H1 (cell line): ENCODE results near the gene CYBRD1. TPM values are rescaled to one million over a fixed set of nuclear protein-coding genes. Genes with fewer than 3 reads are reported as not detected.

Experiments
- BACH1 ChIP-seq: IDR thresholded peaks from 2 replicates; pipeline ENCODE4 v1.6.1; 2012; ENCODE audit warnings: low read length, improper control_type of control experiment
- EGR1 ChIP-seq: IDR thresholded peaks from 2 replicates; pipeline ENCODE4 v1.6.1; 2011; ENCODE audit warnings: low read depth, low read length, borderline replicate concordance
- SP4 ChIP-seq: IDR thresholded peaks from 2 replicates; pipeline ENCODE4 v1.6.1; 2012; ENCODE audit warnings: low read length, inconsistent platforms
- SRF ChIP-seq: IDR thresholded peaks from 2 replicates; pipeline ENCODE4 v1.6.1; 2011; ENCODE audit warnings: mild to moderate bottlenecking, low read depth, low read length, moderate library complexity
- TAF1 ChIP-seq: IDR thresholded peaks from 2 replicates; pipeline ENCODE4 v1.6.1; 2011; ENCODE audit warnings: mild to moderate bottlenecking, low read depth, low read length
- polyA plus RNA-seq, 7 experiments: library from polyadenylated mRNA; depleted of rRNA in 3 of 7; stranded (reverse) in 5 of 7; unstranded in 2 of 7; fragments of >200 nt in 5 of 7; fragments of 200-250 nt in 2 of 7; gene quantifications; 1 replicate in 5 of 7; 2 replicates in 1 of 7; 4 replicates in 1 of 7; pipeline versions ENCODE4 v1.2.1 to v1.2.3, GENCODE V29; 2011 to 2013; ENCODE audit warnings: missing spikeins in 2 of 7, mixed read lengths in 2 of 7
- total RNA-seq: library from RNA; stranded (reverse); fragmentation: NEBNext Ultra II Directional; extraction: Animal tissue kit (Norgen Biotek cat#: 25700); gene quantifications from 2 replicates; pipeline ENCODE4 v1.2.1, GENCODE V29; 2021
- TF ChIP-seq, protein P1 (sequence below): IDR thresholded peaks from 2 replicates; pipeline ENCODE4 v1.6.1; 2012; ENCODE audit warnings: inconsistent platforms
- TF ChIP-seq, protein P2 (sequence below): IDR thresholded peaks from 2 replicates; pipeline ENCODE4 v1.6.1; 2012; ENCODE audit warnings: inconsistent platforms

CYBRD1 gene
- total and polyA plus RNA-seq, 2 of the 8 experiments (the other 6 are each of a cell fraction or from before 2014, with no cell fraction given), result 10.7 to 12.6 TPM

DNA sequence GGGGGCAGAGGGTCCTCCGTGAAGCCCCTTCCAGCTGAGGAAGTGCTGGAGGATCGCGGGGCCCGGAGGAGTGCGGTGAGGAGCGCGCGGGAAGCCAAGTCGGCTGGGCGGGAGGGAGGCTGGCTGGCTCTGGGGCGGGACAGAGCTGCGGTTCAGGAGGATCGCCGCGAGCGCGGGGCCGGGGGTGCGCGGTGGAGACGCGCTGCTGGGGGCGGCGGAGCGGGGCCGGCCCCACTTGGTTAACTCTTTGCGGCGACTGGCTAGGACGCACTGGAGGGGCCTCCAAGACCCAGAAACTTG, 464 bp downstream of the CYBRD1 start (continued):
- no peak for TF ChIP-seq EGR1
- no peak for TF ChIP-seq BACH1
- no peak; the same call in 1 of the 2 replicates for TF ChIP-seq SP4
- TF ChIP-seq SRF, result no peak
- no peak; the same call in 1 of the 2 replicates for TF ChIP-seq TAF1
- TF ChIP-seq, protein P1, sequence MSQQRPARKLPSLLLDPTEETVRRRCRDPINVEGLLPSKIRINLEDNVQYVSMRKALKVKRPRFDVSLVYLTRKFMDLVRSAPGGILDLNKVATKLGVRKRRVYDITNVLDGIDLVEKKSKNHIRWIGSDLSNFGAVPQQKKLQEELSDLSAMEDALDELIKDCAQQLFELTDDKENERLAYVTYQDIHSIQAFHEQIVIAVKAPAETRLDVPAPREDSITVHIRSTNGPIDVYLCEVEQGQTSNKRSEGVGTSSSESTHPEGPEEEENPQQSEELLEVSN, result peak; percentile 19; the same call in 1 of the 2 replicates
- TF ChIP-seq, protein P2, sequence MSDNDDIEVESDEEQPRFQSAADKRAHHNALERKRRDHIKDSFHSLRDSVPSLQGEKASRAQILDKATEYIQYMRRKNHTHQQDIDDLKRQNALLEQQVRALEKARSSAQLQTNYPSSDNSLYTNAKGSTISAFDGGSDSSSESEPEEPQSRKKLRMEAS, result no peak
